Sigmoid colon (tissue), 4 donors: Measurements from ENCODE around the gene IGBP1.
"Not testable (repeated sequence)": the region's sequence is repeated elsewhere in the genome, so short reads cannot be mapped to it uniquely, and the experiment has no call there.

Experiments used
- CTCF ChIP-seq, 4 experiments: fragments of 450-650 bp in 3 of 4; fragments of 200-600 bp in 1 of 4; IDR thresholded peaks; one replicate each; pipeline ENCODE4 v1.5.1; 2016 to 2019; ENCODE audit warnings: antibody characterized with exemption in 4 of 4, mild to moderate bottlenecking in 3 of 4, moderate library complexity in 2 of 4
- POLR2A ChIP-seq, 2 donors: fragments of 450-650 bp; IDR thresholded peaks; one replicate each; pipeline ENCODE4 v1.6.1; 2016; ENCODE audit warnings: antibody characterized with exemption in 2 of 2, mild to moderate bottlenecking in 2 of 2, moderate library complexity in 2 of 2
- POLR2AphosphoS5 ChIP-seq, 4 donors: sonication (generic); formaldehyde crosslinking; IDR thresholded peaks; one replicate each; pipeline ENCODE4 v1.6.1; 2017; ENCODE audit warnings: antibody characterized with exemption in 4 of 4

GRCh38 chrX:70111436-70112026 is 21.7 kb upstream of the IGBP1 start:
- not testable (repeated sequence) for TF ChIP-seq CTCF, POLR2A, POLR2AphosphoS5 (IDR thresholded peaks at IDR 0.05)
